Measurements from ENCODE around the gene PLA2G4B. TPM values are rescaled to one million over a fixed set of nuclear protein-coding genes. Genes with fewer than 3 reads are reported as not detected.

Gene PLA2G4B
- total RNA-seq, 1 donor from 2014 or later = 13.9 TPM

- no peak overlapping the region for H3K4me3 ChIP-seq
- intact Hi-C loops (cut with DNase I) = no loop called here
- peak overlapping the region; percentile 63 to 64 for H3K27ac ChIP-seq
- DNase-seq (ENCODE audit: low spot score in 2 of 2) = no peak
- no peaks in the 10 kb centered on the region for H3K27me3 ChIP-seq
- TF ChIP-seq CTCF (IDR thresholded peaks at IDR 0.05) = no peak
- H3K9me3 ChIP-seq = no peaks in the 10 kb centered on the region
- peaks cover 0 to 12% of the 10 kb centered on the region in 2 donors for H3K4me1 ChIP-seq
- peaks cover 8 to 11% of the 10 kb centered on the region in 2 donors for H3K36me3 ChIP-seq
Measured at GRCh38 chr15:41804916-41805666, 33.6 kb upstream of the PLA2G4B start.

- TF ChIP-seq CTCF (IDR thresholded peaks at IDR 0.05) = no peak
- intact Hi-C loops (cut with DNase I) = no loop called here
- peaks cover 0 to 12% of the 10 kb centered on the region in 2 donors for H3K4me1 ChIP-seq
- no peaks in the 10 kb centered on the region for H3K27me3 ChIP-seq
- H3K27ac ChIP-seq = peak overlapping the region; percentile 63 to 64
- no peaks in the 10 kb centered on the region for H3K9me3 ChIP-seq
- no peak for DNase-seq (ENCODE audit: low spot score in 2 of 2)
- no peak overlapping the region for H3K4me3 ChIP-seq
- H3K36me3 ChIP-seq = peaks cover 4 to 5% of the 10 kb centered on the region in 2 donors
Measured at GRCh38 chr15:41805711-41806110, 32.9 kb upstream of the PLA2G4B start.

- Histone ChIP-seq H3K27me3 (no peaks in the 10 kb centered on the region), H3K27ac (no peak overlapping the region), H3K4me3 (no peak overlapping the region), H3K36me3 (no peaks in the 10 kb centered on the region), H3K4me1 (peaks cover 0 to 12% of the 10 kb centered on the region in 2 donors), H3K9me3 (no peaks in the 10 kb centered on the region)
- intact Hi-C loops (cut with DNase I) = no loop called here
- DNase-seq (ENCODE audit: low spot score in 2 of 2) = no peak
- TF ChIP-seq CTCF (IDR thresholded peaks at IDR 0.05) = no peak
Measured at GRCh38 chr15:41806291-41807181, 32.1 kb upstream of the PLA2G4B start.

- Histone ChIP-seq H3K27ac (no peak overlapping the region), H3K9me3 (no peaks in the 10 kb centered on the region), H3K36me3 (peaks cover 6 to 21% of the 10 kb centered on the region in 2 donors), H3K4me3 (no peak overlapping the region), H3K27me3 (no peaks in the 10 kb centered on the region), H3K4me1 (peaks cover 0 to 12% of the 10 kb centered on the region in 2 donors)
- DNase-seq (ENCODE audit: low spot score in 2 of 2) = no peak
- TF ChIP-seq CTCF (IDR thresholded peaks at IDR 0.05) = no peak
- intact Hi-C loops (cut with DNase I) = no loop called here
Measured at GRCh38 chr15:41809121-41809520, 29.5 kb upstream of the PLA2G4B start.

- intact Hi-C loops (cut with DNase I) = loop anchor here (2.0 kb wide), 1 partner anchor 207 kb away; no protein-coding TSS in a partner anchor
Measured at GRCh38 chr15:41809526-41810220, 29.0 kb upstream of the PLA2G4B start.

More at GRCh38 chr15:41809526-41810220, 29.0 kb upstream of the PLA2G4B start:
- Histone ChIP-seq H3K9me3 (no peaks in the 10 kb centered on the region), H3K4me1 (peaks cover 0 to 9% of the 10 kb centered on the region in 2 donors), H3K27ac (no peak overlapping the region), H3K36me3 (peaks cover 6 to 26% of the 10 kb centered on the region in 2 donors), H3K27me3 (no peaks in the 10 kb centered on the region), H3K4me3 (no peak overlapping the region)
- DNase-seq (ENCODE audit: low spot score in 2 of 2) = no peak
- no peak for TF ChIP-seq CTCF (IDR thresholded peaks at IDR 0.05)

All from ascending aorta (tissue), 2 donors.